ENCODE results near the gene ZSCAN9. TPM values are rescaled to one million over a fixed set of nuclear protein-coding genes. Genes with fewer than 3 reads are reported as not detected.

ZSCAN9 gene
- total and polyA plus RNA-seq, 4 donors: 4.4 to 18.5 (median 14.7) TPM

DNA sequence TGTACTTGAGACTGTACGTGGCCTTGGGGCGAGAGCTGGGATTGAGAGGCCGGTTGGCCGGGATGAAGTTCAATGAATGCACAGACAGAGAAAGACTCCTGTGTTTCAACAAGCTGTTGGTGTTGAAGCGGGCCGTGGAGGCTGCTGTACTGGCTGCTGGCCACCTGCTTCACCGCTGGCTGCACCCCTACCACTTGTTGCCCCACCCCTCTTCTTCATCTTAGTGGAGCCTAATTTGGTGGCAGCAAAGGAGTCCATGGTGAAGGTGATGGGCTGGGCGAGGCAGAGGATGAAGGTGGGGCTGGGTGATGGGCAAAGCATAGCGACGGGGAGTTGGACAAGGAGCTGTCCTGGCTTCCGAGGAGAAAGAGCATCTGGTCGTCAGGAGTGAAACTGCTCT lies 7.2 kb upstream of the ZSCAN9 start:
- H3K9me3 ChIP-seq (ENCODE audit: control insufficient read depth, low read length): no peaks in the 10 kb centered on the region
- H3K27ac ChIP-seq (ENCODE audit: low read depth in 1 of 2, low read length in 2 of 2): no peak overlapping the region
- H3K27me3 ChIP-seq (ENCODE audit: control insufficient read depth in 1 of 2, insufficient read depth in 2 of 2, low read length in 1 of 2): no peaks in the 10 kb centered on the region
- ATAC-seq (ENCODE audit: low FRiP score) (no peak), DNase-seq (no peak)
- H3K4me3 ChIP-seq (ENCODE audit: low read length in 2 of 2): no peak overlapping the region
- intact Hi-C loops (cut with DNase I): loop anchor here (5.0 to 10.0 kb wide), 3 partner anchors 34 to 119 kb away; partner anchors contain the start of genes ZKSCAN4 (in 1 of the 2), ZKSCAN8 (in 1 of the 2) and ZSCAN31 (in 1 of the 2)
- WGBS, 2 donors: 89 to 91% methylated on average over 12 of the region's 12 CpGs
- H3K4me1 ChIP-seq (ENCODE audit: control insufficient read depth in 1 of 2, insufficient read depth in 2 of 2, low read length in 2 of 2): no peaks in the 10 kb centered on the region
- no peaks in the 10 kb centered on the region for H3K36me3 ChIP-seq (ENCODE audit: control insufficient read depth in 1 of 2, insufficient read depth in 2 of 2, low read length in 1 of 2)

DNA sequence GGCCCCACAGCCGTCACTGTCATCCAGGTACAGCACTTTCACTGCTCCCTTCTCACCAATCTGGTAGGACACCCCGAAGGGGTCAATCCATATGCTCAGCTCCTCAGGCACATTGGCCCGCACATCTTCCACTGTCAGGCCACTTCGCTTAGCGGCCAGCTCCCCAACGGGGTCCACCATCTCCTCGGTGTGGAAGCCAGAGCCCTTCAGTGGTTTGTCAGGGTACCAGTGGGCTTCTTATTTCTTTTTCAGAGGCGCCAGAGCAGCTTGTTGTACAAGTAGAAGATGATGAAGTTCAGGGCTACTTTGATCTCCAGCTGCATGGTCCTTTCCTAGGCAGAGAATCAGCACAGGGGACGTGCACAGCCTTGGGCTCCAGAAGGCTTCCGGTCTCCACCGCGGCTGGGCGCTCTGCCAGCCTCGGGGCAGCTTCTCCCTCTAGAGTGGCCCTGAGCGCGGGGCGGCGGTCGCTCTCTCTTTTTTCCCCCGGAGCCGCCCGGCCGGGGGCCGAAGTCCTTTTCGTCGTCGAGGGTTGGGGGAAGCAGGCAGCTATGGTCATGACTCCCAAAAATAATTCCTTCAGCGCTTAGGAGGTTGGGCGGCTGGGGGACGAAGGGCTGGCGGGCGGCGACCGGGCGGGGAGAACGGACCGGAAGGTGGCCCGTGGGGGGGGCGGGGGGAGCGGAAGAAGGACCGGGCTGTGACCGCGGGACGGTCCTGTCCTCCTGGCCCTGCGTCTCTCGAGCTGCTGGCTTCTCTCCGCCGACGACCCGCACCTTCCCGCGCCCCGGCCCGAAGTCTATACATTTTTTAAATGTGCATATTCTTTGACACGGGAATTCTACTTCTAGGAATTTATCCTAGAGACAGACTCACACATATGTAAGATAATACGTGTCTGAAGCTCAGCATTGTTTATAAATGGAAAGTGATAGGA lies 6.5 kb upstream of the ZSCAN9 start:
- ATAC-seq (ENCODE audit: low FRiP score) (peak; percentile 85), DNase-seq (peak; percentile 88 to 93)
- Histone ChIP-seq H3K27me3 (ENCODE audit: control insufficient read depth in 1 of 2, insufficient read depth in 2 of 2, low read length in 1 of 2) (no peaks in the 10 kb centered on the region), H3K4me1 (ENCODE audit: control insufficient read depth in 1 of 2, insufficient read depth in 2 of 2, low read length in 2 of 2) (no peaks in the 10 kb centered on the region), H3K27ac (ENCODE audit: low read depth in 1 of 2, low read length in 2 of 2) (no peak overlapping the region), H3K36me3 (ENCODE audit: control insufficient read depth in 1 of 2, insufficient read depth in 2 of 2, low read length in 1 of 2) (no peaks in the 10 kb centered on the region), H3K4me3 (ENCODE audit: low read length in 2 of 2) (peak overlapping the region; percentile 72 to 86), H3K9me3 (ENCODE audit: control insufficient read depth, low read length) (no peaks in the 10 kb centered on the region)
- intact Hi-C loops (cut with DNase I): loop anchor here (5.0 to 10.0 kb wide), 3 partner anchors 34 to 119 kb away; partner anchors contain the start of genes ZKSCAN4 (in 1 of the 2), ZKSCAN8 (in 1 of the 2) and ZSCAN31 (in 1 of the 2)
- 10 to 11% methylated on average over 50 to 56 of the region's 56 CpGs for WGBS, 2 donors

- H3K9me3 ChIP-seq (ENCODE audit: control insufficient read depth, low read length): no peaks in the 10 kb centered on the region
- intact Hi-C loops (cut with DNase I): loop anchor here (5.0 to 10.0 kb wide), 2 partner anchors 136 to 138 kb away; partner anchors contain the start of gene ZNF165 (in 2 of the 2)
- 23 to 24% methylated on average over 6 of the region's 6 CpGs for WGBS, 2 donors
- no peaks in the 10 kb centered on the region for H3K36me3 ChIP-seq (ENCODE audit: control insufficient read depth in 1 of 2, insufficient read depth in 2 of 2, low read length in 1 of 2)
- ATAC-seq (ENCODE audit: low FRiP score) (no peak), DNase-seq (no peak)
- H3K4me1 ChIP-seq (ENCODE audit: control insufficient read depth in 1 of 2, insufficient read depth in 2 of 2, low read length in 2 of 2): no peaks in the 10 kb centered on the region
- H3K4me3 ChIP-seq (ENCODE audit: low read length in 2 of 2): no peak overlapping the region
- H3K27me3 ChIP-seq (ENCODE audit: control insufficient read depth in 1 of 2, insufficient read depth in 2 of 2, low read length in 1 of 2): no peaks in the 10 kb centered on the region
- no peak overlapping the region for H3K27ac ChIP-seq (ENCODE audit: low read depth in 1 of 2, low read length in 2 of 2)
Observed at GRCh38 chr6:28220257-28221133, 4.6 kb upstream of the ZSCAN9 start.

DNA sequence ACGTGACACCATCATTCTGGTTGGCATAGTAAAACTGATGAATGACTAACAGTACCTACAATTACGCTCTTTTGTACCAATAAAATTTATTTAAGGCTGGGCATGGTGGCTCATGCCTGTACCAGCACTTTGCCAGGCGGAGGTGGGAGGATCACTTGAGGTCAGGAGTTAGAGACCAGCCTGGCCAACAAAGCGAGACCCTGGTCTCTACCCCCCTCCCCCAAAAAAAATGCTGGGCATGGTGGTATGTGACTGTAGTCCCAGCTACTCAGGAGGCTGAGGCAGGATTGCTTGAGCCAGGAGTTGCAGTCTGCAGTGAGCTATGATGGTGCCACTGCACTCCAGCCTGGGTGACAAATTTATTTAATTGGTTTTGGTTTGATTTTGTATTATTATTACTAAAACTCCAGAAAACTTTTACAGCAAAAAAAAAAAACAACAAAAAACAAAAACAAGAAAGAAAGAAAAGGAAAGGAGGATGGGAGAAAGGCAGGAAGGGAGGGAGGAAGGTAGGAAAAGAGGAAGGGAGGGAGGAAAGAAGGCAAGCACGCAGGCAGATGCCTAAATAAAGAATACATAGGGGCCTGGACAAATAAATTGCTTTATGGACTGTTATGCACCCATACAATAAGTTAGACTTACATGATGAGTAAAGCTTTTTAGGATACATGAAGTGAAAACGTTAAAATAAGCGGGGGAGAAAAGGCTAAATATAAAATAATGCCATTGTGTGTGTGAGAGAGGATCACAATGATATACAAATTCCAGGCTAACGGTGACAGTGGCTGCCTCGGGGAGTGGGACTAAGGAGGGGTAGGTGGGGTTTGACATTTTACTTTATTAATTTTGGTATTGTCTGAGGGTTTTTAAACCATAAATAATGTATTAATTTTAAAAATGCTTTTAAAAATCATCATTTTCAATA lies 682 bp upstream of the ZSCAN9 start:
- Histone ChIP-seq H3K36me3 (ENCODE audit: control insufficient read depth in 1 of 2, insufficient read depth in 2 of 2, low read length in 1 of 2) (peaks cover 0 to 5% of the 10 kb centered on the region in 2 donors), H3K9me3 (ENCODE audit: control insufficient read depth, low read length) (no peaks in the 10 kb centered on the region), H3K27me3 (ENCODE audit: control insufficient read depth in 1 of 2, insufficient read depth in 2 of 2, low read length in 1 of 2) (no peaks in the 10 kb centered on the region), H3K4me3 (ENCODE audit: low read length in 2 of 2) (peak overlapping the region; percentile 9 to 89), H3K27ac (ENCODE audit: low read depth in 1 of 2, low read length in 2 of 2) (no peak overlapping the region), H3K4me1 (ENCODE audit: control insufficient read depth in 1 of 2, insufficient read depth in 2 of 2, low read length in 2 of 2) (peaks cover 2 to 3% of the 10 kb centered on the region in 2 donors)
- intact Hi-C loops (cut with DNase I): loop anchor here (2.0 to 10.0 kb wide), 5 partner anchors 43 to 142 kb away; partner anchors contain the start of genes ZNF165 (in 2 of the 2) and ZSCAN26 (in 1 of the 2)
- 41 to 52% methylated on average over 9 of the region's 9 CpGs for WGBS, 2 donors
- ATAC-seq (ENCODE audit: low FRiP score): no peak
- no peak for DNase-seq

DNA sequence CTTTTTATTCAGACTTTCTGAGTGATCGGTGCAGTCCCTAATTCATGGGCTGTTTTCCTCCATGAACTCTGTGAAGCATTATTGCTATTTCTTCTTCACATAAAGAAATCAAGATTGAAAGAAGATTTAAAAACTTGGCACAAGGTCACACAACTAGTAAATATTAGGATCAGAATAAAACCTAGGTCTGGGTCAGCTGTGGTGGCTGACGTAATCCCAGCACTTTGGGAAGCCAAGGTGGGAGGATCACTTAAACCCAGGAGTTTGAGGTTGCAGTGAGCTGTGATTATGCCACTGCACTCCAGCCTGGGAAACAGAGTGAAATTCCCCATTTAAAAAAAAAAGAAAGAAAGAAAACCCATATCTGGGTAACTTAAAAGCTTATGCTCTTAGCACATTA lies 1.4 kb downstream of the ZSCAN9 start:
- Histone ChIP-seq H3K4me1 (ENCODE audit: control insufficient read depth in 1 of 2, insufficient read depth in 2 of 2, low read length in 2 of 2) (peaks cover 2 to 3% of the 10 kb centered on the region in 2 donors), H3K27me3 (ENCODE audit: control insufficient read depth in 1 of 2, insufficient read depth in 2 of 2, low read length in 1 of 2) (no peaks in the 10 kb centered on the region), H3K36me3 (ENCODE audit: control insufficient read depth in 1 of 2, insufficient read depth in 2 of 2, low read length in 1 of 2) (peaks cover 0 to 5% of the 10 kb centered on the region in 2 donors), H3K9me3 (ENCODE audit: control insufficient read depth, low read length) (no peaks in the 10 kb centered on the region), H3K4me3 (ENCODE audit: low read length in 2 of 2) (no peak overlapping the region), H3K27ac (ENCODE audit: low read depth in 1 of 2, low read length in 2 of 2) (no peak overlapping the region)
- WGBS, 2 donors: 86 to 91% methylated on average over 2 of the region's 2 CpGs
- ATAC-seq (ENCODE audit: low FRiP score) (no peak), DNase-seq (no peak)
- intact Hi-C loops (cut with DNase I): loop anchor here (5.0 to 10.0 kb wide), 3 partner anchors 41 to 142 kb away; partner anchors contain the start of genes ZNF165 (in 1 of the 2) and ZSCAN26 (in 1 of the 2)

DNA sequence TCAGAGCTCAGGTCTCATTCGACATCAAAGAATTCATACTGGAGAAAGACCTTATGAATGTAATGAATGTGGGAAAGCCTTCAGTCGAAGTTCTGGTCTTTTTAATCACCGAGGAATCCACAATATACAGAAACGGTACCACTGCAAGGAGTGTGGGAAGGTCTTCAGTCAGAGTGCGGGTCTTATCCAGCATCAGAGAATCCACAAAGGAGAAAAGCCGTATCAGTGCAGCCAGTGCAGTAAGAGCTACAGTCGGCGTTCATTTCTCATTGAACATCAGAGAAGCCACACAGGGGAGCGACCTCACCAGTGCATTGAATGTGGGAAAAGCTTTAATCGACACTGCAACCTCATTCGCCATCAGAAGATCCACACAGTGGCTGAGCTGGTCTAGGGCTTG lies 7.7 kb downstream of the ZSCAN9 start:
- no peaks in the 10 kb centered on the region for H3K9me3 ChIP-seq (ENCODE audit: control insufficient read depth, low read length)
- ATAC-seq (ENCODE audit: low FRiP score) (no peak), DNase-seq (no peak)
- H3K4me1 ChIP-seq (ENCODE audit: control insufficient read depth in 1 of 2, insufficient read depth in 2 of 2, low read length in 2 of 2): no peaks in the 10 kb centered on the region
- 96 to 97% methylated on average over 11 of the region's 11 CpGs for WGBS, 2 donors
- no peaks in the 10 kb centered on the region for H3K27me3 ChIP-seq (ENCODE audit: control insufficient read depth in 1 of 2, insufficient read depth in 2 of 2, low read length in 1 of 2)
- intact Hi-C loops (cut with DNase I): no loop called here
- peaks cover 0 to 5% of the 10 kb centered on the region in 2 donors for H3K36me3 ChIP-seq (ENCODE audit: control insufficient read depth in 1 of 2, insufficient read depth in 2 of 2, low read length in 1 of 2)
- H3K4me3 ChIP-seq (ENCODE audit: low read length in 2 of 2): no peak overlapping the region
- H3K27ac ChIP-seq (ENCODE audit: low read depth in 1 of 2, low read length in 2 of 2): no peak overlapping the region

DNA sequence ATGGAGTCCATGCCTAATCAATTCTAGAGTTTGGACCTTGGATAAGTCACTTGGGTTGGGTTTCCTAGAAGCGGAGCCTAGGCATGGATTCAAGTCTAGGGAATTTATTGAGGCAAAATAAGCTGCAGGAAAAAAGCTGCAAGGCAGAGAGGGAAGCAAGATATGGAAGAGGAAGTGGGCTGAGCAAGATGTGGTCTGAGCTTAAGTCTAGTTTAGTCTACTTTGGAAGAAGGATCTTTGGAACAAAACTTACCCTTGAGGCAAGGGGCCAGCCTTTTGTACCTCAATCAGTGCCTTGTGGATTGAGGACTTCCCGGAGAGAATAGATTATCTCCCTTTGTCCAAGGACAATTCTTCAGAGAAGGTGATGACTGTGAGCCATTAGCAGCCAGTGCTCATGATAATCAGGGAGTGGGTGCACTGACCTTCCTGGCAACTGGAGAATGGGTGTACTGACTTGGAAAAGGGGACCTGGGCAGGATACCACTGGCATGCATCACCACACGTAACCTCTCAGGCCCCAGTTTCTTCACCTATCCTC lies 10.9 kb downstream of the ZSCAN9 start:
- ATAC-seq (ENCODE audit: low FRiP score) (no peak), DNase-seq (no peak)
- H3K4me3 ChIP-seq (ENCODE audit: low read length in 2 of 2): no peak overlapping the region
- H3K4me1 ChIP-seq (ENCODE audit: control insufficient read depth in 1 of 2, insufficient read depth in 2 of 2, low read length in 2 of 2): no peaks in the 10 kb centered on the region
- H3K9me3 ChIP-seq (ENCODE audit: control insufficient read depth, low read length): peaks cover 2% of the 10 kb centered on the region
- intact Hi-C loops (cut with DNase I): no loop called here
- no peaks in the 10 kb centered on the region for H3K27me3 ChIP-seq (ENCODE audit: control insufficient read depth in 1 of 2, insufficient read depth in 2 of 2, low read length in 1 of 2)
- no peak overlapping the region for H3K27ac ChIP-seq (ENCODE audit: low read depth in 1 of 2, low read length in 2 of 2)
- 89 to 91% methylated on average over 3 of the region's 3 CpGs for WGBS, 2 donors
- peaks cover 0 to 3% of the 10 kb centered on the region in 2 donors for H3K36me3 ChIP-seq (ENCODE audit: control insufficient read depth in 1 of 2, insufficient read depth in 2 of 2, low read length in 1 of 2)

Measured in aorta (tissue), 5 donors.